Activated CD4-positive, alpha-beta T cell treated with anti-CD3 and anti-CD28 coated beads, Interleukin-2, amount 10 ng/mL, durations not matched to agents 7 days and 5 days (primary cell): ENCODE results near the gene PLGRKT. TPM values are rescaled to one million over a fixed set of nuclear protein-coding genes. Genes with fewer than 3 reads are reported as not detected.
"Not testable (repeated sequence)": the region's sequence is repeated elsewhere in the genome, so short reads cannot be mapped to it uniquely, and the experiment has no call there.

ENCODE experiments used
- CTCF ChIA-PET: fragments of 350-600 bp; sonication (Branson Sonifier 250); formaldehyde crosslinking; loops from one replicate; lab custom pipeline; 2021; ENCODE audit warnings: antibody characterized with exemption; lab: Charles Lee
- POLR2A ChIA-PET: fragments of 350-600 bp; sonication (Branson Sonifier 250); formaldehyde crosslinking; loops from one replicate; lab custom pipeline; 2021; ENCODE audit warnings: antibody characterized with exemption; lab: Charles Lee
- DNase-seq: peaks from one replicate; pipeline ENCODE4 v3.0.0-alpha.2; 2020
- H3K27ac Mint-ChIP-seq: one replicate; pipeline ENCODE4 v1.8.0; 2021; ENCODE audit warnings: mild to moderate bottlenecking, moderate library complexity, mixed read lengths
- H3K27me3 Mint-ChIP-seq: one replicate; pipeline ENCODE4 v1.8.0; 2021; ENCODE audit warnings: mixed read lengths
- H3K36me3 Mint-ChIP-seq: one replicate; pipeline ENCODE4 v1.8.0; 2021; ENCODE audit warnings: low read depth, mixed read lengths
- H3K4me1 Mint-ChIP-seq: one replicate; pipeline ENCODE4 v1.8.0; 2021; ENCODE audit warnings: mixed read lengths
- H3K4me3 Mint-ChIP-seq: one replicate; pipeline ENCODE4 v1.8.0; 2021; ENCODE audit warnings: mild to moderate bottlenecking, moderate library complexity, mixed read lengths
- H3K9me3 Mint-ChIP-seq: one replicate; pipeline ENCODE4 v1.8.0; 2021; ENCODE audit warnings: mixed read lengths
- total RNA-seq, 2 experiments: library from RNA; stranded (reverse); gene quantifications; one replicate each; pipeline ENCODE4 v1.2.3, GENCODE V29; 2021

Gene PLGRKT
- total RNA-seq, 2 experiments from 2014 or later, result 35.0 to 35.7 TPM

GRCh38 chr9:5470122-5470521 is 32.4 kb upstream of the PLGRKT start:
- Mint-ChIP-seq H3K4me3 (no peak overlapping the region), H3K36me3 (peaks cover 50% of the 10 kb centered on the region), H3K4me1 (peaks cover 5% of the 10 kb centered on the region), H3K27ac (no peak overlapping the region), H3K9me3 (peaks cover 8% of the 10 kb centered on the region), H3K27me3 (no peaks in the 10 kb centered on the region)
- DNase-seq, result no peak
- CTCF ChIA-PET, result no interaction called here
- POLR2A ChIA-PET, result no interaction called here

- H3K4me3 Mint-ChIP-seq, result no peak overlapping the region
- H3K27ac Mint-ChIP-seq, result no peak overlapping the region
- H3K9me3 Mint-ChIP-seq, result peaks cover 3% of the 10 kb centered on the region
- DNase-seq, result no peak
- peaks cover 63% of the 10 kb centered on the region for H3K36me3 Mint-ChIP-seq
- no peaks in the 10 kb centered on the region for H3K27me3 Mint-ChIP-seq
- ChIA-PET POLR2A (interaction anchor here (0.6 kb wide), 1 partner anchor 10 kb away, joined by 3 read pairs; no protein-coding TSS in a partner anchor), CTCF (interaction anchor here (0.6 to 0.9 kb wide), 2 partner anchors 11 to 1115 kb away, joined by 3 to 4 read pairs; no protein-coding TSS in a partner anchor)
- peaks cover 11% of the 10 kb centered on the region for H3K4me1 Mint-ChIP-seq
Measured at GRCh38 chr9:5468850-5469249, 31.1 kb upstream of the PLGRKT start.

DNA sequence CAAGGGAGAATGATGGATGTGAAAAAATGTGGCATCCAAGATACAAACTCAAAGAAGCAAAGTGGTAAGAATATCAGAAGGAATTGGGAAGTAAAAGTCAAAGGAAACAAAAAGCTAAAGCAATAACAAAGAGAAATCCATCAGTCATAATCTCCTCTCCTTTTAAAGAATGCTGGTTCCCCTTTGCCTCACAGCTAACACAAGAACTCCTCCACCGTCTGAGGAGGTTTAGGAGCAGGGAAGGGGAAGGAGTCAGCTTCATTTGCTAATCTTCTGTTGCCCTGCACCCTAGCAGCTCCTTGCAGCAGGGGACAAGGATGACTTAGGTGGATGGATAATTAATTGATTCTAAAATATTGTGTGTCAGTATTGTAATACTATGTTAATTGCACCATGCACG is 29.0 kb upstream of the PLGRKT start:
- ChIA-PET POLR2A (no interaction called here), CTCF (interaction anchor here (2.2 kb wide), 1 partner anchor 16 kb away, joined by 9 read pairs; the partner anchor contains the start of gene CD274)
- H3K36me3 Mint-ChIP-seq, result peaks cover 78% of the 10 kb centered on the region
- DNase-seq, result no peak
- peaks cover 1% of the 10 kb centered on the region for H3K9me3 Mint-ChIP-seq
- H3K4me1 Mint-ChIP-seq, result peaks cover 15% of the 10 kb centered on the region
- H3K4me3 Mint-ChIP-seq, result no peak overlapping the region
- no peak overlapping the region for H3K27ac Mint-ChIP-seq
- no peaks in the 10 kb centered on the region for H3K27me3 Mint-ChIP-seq

DNA sequence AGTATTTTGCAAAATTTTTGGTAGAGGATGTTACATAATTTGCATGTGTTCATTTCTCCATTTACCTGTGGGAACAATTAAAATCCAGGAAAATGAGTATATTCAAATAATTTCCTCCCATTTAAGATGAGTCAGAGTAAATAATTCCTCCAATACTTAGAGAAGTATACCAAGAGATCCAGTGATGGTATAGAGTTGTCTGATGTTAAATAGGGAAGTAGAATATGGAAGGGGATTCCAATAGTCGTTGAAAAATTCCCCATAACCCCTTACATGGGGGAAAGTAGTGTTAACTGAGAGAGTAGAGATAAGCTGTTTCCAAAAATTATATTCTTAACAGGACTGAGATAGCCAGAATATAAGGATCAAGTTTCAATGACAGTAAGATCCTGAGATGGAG is 28.3 kb upstream of the PLGRKT start:
- Mint-ChIP-seq H3K36me3 (peaks cover 78% of the 10 kb centered on the region), H3K27ac (no peak overlapping the region), H3K4me3 (no peak overlapping the region), H3K9me3 (no peaks in the 10 kb centered on the region), H3K27me3 (no peaks in the 10 kb centered on the region), H3K4me1 (peaks cover 16% of the 10 kb centered on the region)
- CTCF ChIA-PET, result interaction anchor here (1.6 to 2.2 kb wide), 2 partner anchors 16 to 39 kb away, joined by 3 to 9 read pairs; partner anchors contain the start of gene CD274
- no peak for DNase-seq
- POLR2A ChIA-PET, result no interaction called here

DNA sequence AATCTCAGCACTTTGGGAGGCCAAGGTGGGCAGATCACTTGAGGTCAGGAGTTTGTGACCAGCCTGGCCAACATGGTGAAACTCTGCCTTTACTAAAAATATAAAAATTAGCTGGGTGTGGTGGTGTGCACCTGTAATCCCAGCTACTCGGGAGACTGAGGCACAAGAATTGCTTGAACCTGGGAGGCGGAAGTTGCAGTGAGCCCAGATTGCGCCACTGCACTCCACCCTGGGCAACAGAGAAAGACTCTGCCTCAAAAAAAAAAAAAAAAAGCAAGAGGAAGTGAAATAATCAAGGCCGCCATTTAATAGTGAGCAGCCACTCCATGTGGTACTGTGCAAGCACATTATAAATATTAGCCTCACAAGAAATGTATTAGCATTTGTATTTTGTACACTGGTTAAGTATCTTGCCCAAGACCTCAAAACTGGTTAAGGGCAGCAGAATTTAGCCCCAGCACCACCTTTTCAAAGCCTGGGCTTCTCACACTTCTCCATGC is 27.2 kb upstream of the PLGRKT start:
- H3K9me3 Mint-ChIP-seq, H3K4me3 Mint-ChIP-seq, POLR2A ChIA-PET, H3K27ac Mint-ChIP-seq, H3K27me3 Mint-ChIP-seq, DNase-seq: not testable (repeated sequence)
- H3K4me1 Mint-ChIP-seq, result peaks cover 19% of the 10 kb centered on the region
- H3K36me3 Mint-ChIP-seq, result peaks cover 76% of the 10 kb centered on the region
- CTCF ChIA-PET, result interaction anchor here (0.7 to 1.7 kb wide), 5 partner anchors 11 to 135 kb away, joined by 3 to 7 read pairs (median 4); partner anchors contain the start of gene CD274

DNA sequence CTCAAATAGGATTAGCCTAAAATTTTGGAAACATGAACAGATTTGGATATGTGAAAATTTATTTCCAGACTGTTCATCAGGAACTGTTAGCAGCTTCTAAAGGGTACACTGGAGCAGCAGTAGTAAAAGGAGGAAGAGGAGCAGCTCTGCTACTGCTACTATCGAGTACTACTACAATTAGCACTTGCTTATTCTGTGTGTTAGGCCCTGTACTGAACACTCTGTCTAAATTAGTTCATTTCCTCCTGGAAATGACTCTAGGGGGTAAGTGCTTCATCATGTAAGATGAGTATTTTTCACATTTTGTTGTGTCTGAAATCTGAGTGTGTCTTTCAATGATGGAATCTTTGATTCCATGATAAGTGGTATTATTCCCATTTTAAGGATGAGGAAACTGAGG is 22.4 kb upstream of the PLGRKT start:
- H3K36me3 Mint-ChIP-seq, result peaks cover 68% of the 10 kb centered on the region
- ChIA-PET POLR2A (no interaction called here), CTCF (interaction anchor here (0.9 to 2.2 kb wide), 3 partner anchors 10 to 140 kb away, joined by 3 to 17 read pairs (median 3); partner anchors contain the start of gene CD274)
- H3K4me3 Mint-ChIP-seq, result no peak overlapping the region
- no peak for DNase-seq
- no peaks in the 10 kb centered on the region for H3K9me3 Mint-ChIP-seq
- no peaks in the 10 kb centered on the region for H3K27me3 Mint-ChIP-seq
- peak overlapping the region; percentile 63 for H3K27ac Mint-ChIP-seq
- peaks cover 56% of the 10 kb centered on the region for H3K4me1 Mint-ChIP-seq

DNA sequence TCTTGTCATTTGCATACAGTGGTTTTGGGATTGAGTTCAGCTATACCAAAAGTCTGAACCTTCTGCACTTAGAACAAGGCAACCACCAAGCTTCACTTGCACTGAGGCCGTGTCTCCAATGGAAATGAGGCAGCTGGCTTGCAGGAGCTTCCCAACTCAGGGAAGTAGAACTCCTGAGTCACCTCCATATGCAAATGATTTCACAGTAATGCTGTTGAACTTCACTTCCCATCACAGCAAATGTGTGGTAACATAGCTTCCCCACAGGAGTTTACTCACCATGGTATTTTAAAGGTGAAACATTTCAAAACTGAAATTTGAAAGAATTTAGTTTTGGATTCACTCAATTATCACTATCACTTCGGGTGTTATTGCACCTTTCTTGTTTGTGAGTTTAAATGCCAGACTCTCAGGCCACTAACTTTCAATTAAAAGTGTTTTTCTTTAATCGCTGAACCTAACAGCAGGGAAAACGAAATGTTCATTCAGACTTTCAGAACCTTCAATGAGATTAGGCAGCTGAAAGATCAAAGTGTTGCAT is 21.6 kb upstream of the PLGRKT start:
- no peak for DNase-seq
- Mint-ChIP-seq H3K27me3 (no peaks in the 10 kb centered on the region), H3K4me1 (peaks cover 61% of the 10 kb centered on the region), H3K27ac (peak overlapping the region; percentile 63), H3K36me3 (peaks cover 60% of the 10 kb centered on the region), H3K4me3 (peak overlapping the region; percentile 1), H3K9me3 (no peaks in the 10 kb centered on the region)
- POLR2A ChIA-PET, result interaction anchor here (0.7 kb wide), 2 partner anchors 9 to 390 kb away, joined by 3 read pairs; no protein-coding TSS in a partner anchor
- CTCF ChIA-PET, result interaction anchor here (0.6 to 2.2 kb wide), 7 partner anchors 9 to 697 kb away, joined by 3 to 17 read pairs (median 3); partner anchors contain the start of genes CD274 and PLGRKT

GRCh38 chr9:5455181-5455580 is 17.5 kb upstream of the PLGRKT start:
- Mint-ChIP-seq H3K27ac (peak overlapping the region; percentile 51), H3K27me3 (no peaks in the 10 kb centered on the region), H3K4me1 (peaks cover 76% of the 10 kb centered on the region), H3K36me3 (peaks cover 42% of the 10 kb centered on the region), H3K4me3 (peak overlapping the region; percentile 30), H3K9me3 (no peaks in the 10 kb centered on the region)
- no peak for DNase-seq
- POLR2A ChIA-PET, result no interaction called here
- CTCF ChIA-PET, result no interaction called here

- H3K36me3 Mint-ChIP-seq, result peaks cover 27% of the 10 kb centered on the region
- ChIA-PET CTCF (no interaction called here), POLR2A (no interaction called here)
- no peak overlapping the region for H3K4me3 Mint-ChIP-seq
- peaks cover 73% of the 10 kb centered on the region for H3K4me1 Mint-ChIP-seq
- H3K27ac Mint-ChIP-seq, result peak overlapping the region; percentile 74
- no peaks in the 10 kb centered on the region for H3K9me3 Mint-ChIP-seq
- DNase-seq, result peak; percentile 22
- H3K27me3 Mint-ChIP-seq, result no peaks in the 10 kb centered on the region
Measured at GRCh38 chr9:5453673-5454072, 15.9 kb upstream of the PLGRKT start.

GRCh38 chr9:5453004-5453403 is 15.3 kb upstream of the PLGRKT start:
- H3K27me3 Mint-ChIP-seq, result no peaks in the 10 kb centered on the region
- peaks cover 20% of the 10 kb centered on the region for H3K36me3 Mint-ChIP-seq
- peak overlapping the region; percentile 80 for H3K27ac Mint-ChIP-seq
- no peaks in the 10 kb centered on the region for H3K9me3 Mint-ChIP-seq
- ChIA-PET CTCF (no interaction called here), POLR2A (no interaction called here)
- DNase-seq, result no peak
- H3K4me1 Mint-ChIP-seq, result peaks cover 73% of the 10 kb centered on the region
- H3K4me3 Mint-ChIP-seq, result peak overlapping the region; percentile 25

DNA sequence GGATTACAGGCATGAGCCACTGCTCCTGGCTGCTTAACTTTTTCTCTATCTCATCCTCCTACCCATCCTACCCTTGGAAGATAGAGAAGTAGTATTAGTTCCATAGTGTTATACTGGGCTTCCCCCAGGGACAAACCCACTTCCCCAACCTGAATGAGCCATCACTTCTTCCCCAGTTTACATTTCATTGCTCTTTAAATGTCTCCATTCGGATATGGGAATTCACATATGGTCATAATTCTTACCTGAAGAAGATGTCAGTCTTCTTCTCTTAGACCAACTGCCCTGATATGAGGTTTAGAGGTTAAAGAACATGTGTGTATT is 14.5 kb upstream of the PLGRKT start:
- Mint-ChIP-seq H3K36me3 (peaks cover 13% of the 10 kb centered on the region), H3K27ac (peak overlapping the region; percentile 93), H3K27me3 (no peaks in the 10 kb centered on the region), H3K9me3 (no peaks in the 10 kb centered on the region), H3K4me3 (peak overlapping the region; percentile 65), H3K4me1 (peaks cover 74% of the 10 kb centered on the region)
- ChIA-PET CTCF (interaction anchor here (0.6 kb wide), 1 partner anchor 660 kb away, joined by 3 read pairs; no protein-coding TSS in a partner anchor), POLR2A (no interaction called here)
- DNase-seq, result no peak

DNA sequence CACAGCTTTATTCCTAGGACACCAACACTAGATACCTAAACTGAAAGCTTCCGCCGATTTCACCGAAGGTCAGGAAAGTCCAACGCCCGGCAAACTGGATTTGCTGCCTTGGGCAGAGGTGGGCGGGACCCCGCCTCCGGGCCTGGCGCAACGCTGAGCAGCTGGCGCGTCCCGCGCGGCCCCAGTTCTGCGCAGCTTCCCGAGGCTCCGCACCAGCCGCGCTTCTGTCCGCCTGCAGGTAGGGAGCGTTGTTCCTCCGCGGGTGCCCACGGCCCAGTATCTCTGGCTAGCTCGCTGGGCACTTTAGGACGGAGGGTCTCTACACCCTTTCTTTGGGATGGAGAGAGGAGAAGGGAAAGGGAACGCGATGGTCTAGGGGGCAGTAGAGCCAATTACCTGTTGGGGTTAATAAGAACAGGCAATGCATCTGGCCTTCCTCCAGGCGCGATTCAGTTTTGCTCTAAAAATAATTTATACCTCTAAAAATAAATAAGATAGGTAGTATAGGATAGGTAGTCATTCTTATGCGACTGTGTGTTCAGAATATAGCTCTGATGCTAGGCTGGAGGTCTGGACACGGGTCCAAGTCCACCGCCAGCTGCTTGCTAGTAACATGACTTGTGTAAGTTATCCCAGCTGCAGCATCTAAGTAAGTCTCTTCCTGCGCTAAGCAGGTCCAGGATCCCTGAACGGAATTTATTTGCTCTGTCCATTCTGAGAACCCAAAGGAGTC is 12.8 kb upstream of the PLGRKT start, which contains the start of gene CD274:
Gene CD274 (plus strand): TSS at position 184 of the 733 bp plus-strand sequence. CDS start 5,572 bp downstream, outside the sequence.
- Mint-ChIP-seq H3K9me3 (no peaks in the 10 kb centered on the region), H3K4me3 (peak within 1 kb of the TSS; percentile 94), H3K27me3 (no peaks in the 10 kb centered on the region), H3K27ac (peak within 1 kb of the TSS; percentile 93), H3K36me3 (peaks cover 4% of the 10 kb centered on the region), H3K4me1 (peaks cover 79% of the 10 kb centered on the region)
- DNase-seq, result peak; percentile 82
- POLR2A ChIA-PET, result interaction anchor here (0.6 to 1.3 kb wide), 4 partner anchors 12 to 176 kb away, joined by 3 to 6 read pairs (median 4); no protein-coding TSS in a partner anchor
- CTCF ChIA-PET, result interaction anchor here (0.6 to 2.8 kb wide), 19 partner anchors 9 to 694 kb away, joined by 3 to 25 read pairs (median 5); partner anchors contain the start of gene PLGRKT
